Ishikawa (cell line): ENCODE measurements around the gene AOC3.

Experiments used
- CEBPB ChIP-seq: IDR thresholded peaks from 2 replicates; pipeline ENCODE4 v1.6.1; 2012
- CREB1 ChIP-seq: IDR thresholded peaks from 2 replicates; pipeline ENCODE4 v1.6.1; 2012; ENCODE audit warnings: low read depth
- EGR1 ChIP-seq: IDR thresholded peaks from 2 replicates; pipeline ENCODE4 v1.6.1; 2012
- EP300 ChIP-seq: IDR thresholded peaks from 2 replicates; pipeline ENCODE4 v1.6.1; 2012; ENCODE audit warnings: borderline replicate concordance
- FOXM1 ChIP-seq: IDR thresholded peaks from 2 replicates; pipeline ENCODE4 v1.6.1; 2012; ENCODE audit warnings: low read depth, borderline replicate concordance
- MAX ChIP-seq: IDR thresholded peaks from 2 replicates; pipeline ENCODE4 v1.6.1; 2012
- NFIC ChIP-seq: IDR thresholded peaks from 2 replicates; pipeline ENCODE4 v1.6.1; 2012
- RAD21 ChIP-seq: IDR thresholded peaks from 2 replicates; pipeline ENCODE4 v1.6.1; 2012; ENCODE audit warnings: low read depth
- REST ChIP-seq: IDR thresholded peaks from 2 replicates; pipeline ENCODE4 v1.6.1; 2012; ENCODE audit warnings: low read depth, mild to moderate bottlenecking
- TAF1 ChIP-seq: IDR thresholded peaks from 2 replicates; pipeline ENCODE4 v1.6.1; 2012; ENCODE audit warnings: low read depth, mild to moderate bottlenecking
- TCF12 ChIP-seq: IDR thresholded peaks from 2 replicates; pipeline ENCODE4 v1.6.1; 2012; ENCODE audit warnings: low read depth
- TEAD4 ChIP-seq: IDR thresholded peaks from 2 replicates; pipeline ENCODE4 v1.6.1; 2012
- USF1 ChIP-seq: IDR thresholded peaks from 2 replicates; pipeline ENCODE4 v1.6.1; 2012
- YY1 ChIP-seq: IDR thresholded peaks from 2 replicates; pipeline ENCODE4 v1.6.1; 2012; ENCODE audit warnings: low read depth
- ZBTB7A ChIP-seq: IDR thresholded peaks from 2 replicates; pipeline ENCODE4 v1.6.1; 2012; ENCODE audit warnings: low read depth

The AOC3 gene

GRCh38 chr17:42868338-42868737 lies 17.3 kb downstream of the AOC3 start:
- TF ChIP-seq CEBPB (no peak), MAX (no peak), TCF12 (no peak), TEAD4 (no peak), ZBTB7A (no peak), NFIC (no peak), RAD21 (no peak), CREB1 (no peak), TAF1 (no peak), REST (no peak), EP300 (no peak), EGR1 (no peak), USF1 (no peak), FOXM1 (no peak), YY1 (no peak)

- TF ChIP-seq YY1 (no peak), NFIC (no peak), MAX (no peak), CREB1 (no peak), FOXM1 (no peak), USF1 (no peak), TCF12 (no peak), REST (no peak), TEAD4 (no peak), EGR1 (no peak), TAF1 (no peak)
Observed at GRCh38 chr17:42871647-42872046, 20.6 kb downstream of the AOC3 start.

GRCh38 chr17:42872251-42872965 lies 21.4 kb downstream of the AOC3 start:
- TF ChIP-seq EGR1 (no peak), NFIC (no peak), MAX (no peak), TEAD4 (no peak), REST (no peak), CREB1 (no peak), RAD21 (no peak), TAF1 (no peak), EP300 (no peak), USF1 (no peak)

GRCh38 chr17:42873315-42873714 lies 22.3 kb downstream of the AOC3 start:
- no peak for TF ChIP-seq EP300
- no peak for TF ChIP-seq CREB1
- no peak for TF ChIP-seq FOXM1
